NCI-H1436 treated with DMSO at 0.1 percent for 48 hours (cell line): ENCODE data around the gene CELF4.

Experiments used
- DNase-seq: peaks from one replicate; lab custom pipeline; 2025; lab: John Stamatoyannopoulos, UW

CELF4 gene

DNA sequence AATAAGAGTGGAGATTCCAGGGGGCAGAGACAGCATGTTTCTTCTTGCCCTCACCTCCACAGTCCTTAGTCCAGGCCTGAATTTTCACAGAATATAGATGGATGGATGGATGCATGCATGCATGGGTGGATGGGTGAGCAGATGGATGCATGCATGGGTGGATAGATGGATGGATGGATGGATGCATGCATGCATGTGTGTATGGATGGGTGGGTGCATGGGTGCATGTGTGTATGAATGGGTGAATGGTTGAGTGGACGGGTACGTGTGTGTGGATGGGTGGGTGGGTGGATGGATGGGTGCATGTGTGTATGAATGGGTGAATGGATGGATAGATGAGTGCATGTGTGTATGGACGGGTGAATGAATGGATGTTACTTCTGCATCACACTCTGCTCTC lies 153.3 kb downstream of the CELF4 start:
- DNase-seq: no peak

GRCh38 chr18:37409878-37410277 lies 155.7 kb downstream of the CELF4 start:
- DNase-seq: no peak

DNA sequence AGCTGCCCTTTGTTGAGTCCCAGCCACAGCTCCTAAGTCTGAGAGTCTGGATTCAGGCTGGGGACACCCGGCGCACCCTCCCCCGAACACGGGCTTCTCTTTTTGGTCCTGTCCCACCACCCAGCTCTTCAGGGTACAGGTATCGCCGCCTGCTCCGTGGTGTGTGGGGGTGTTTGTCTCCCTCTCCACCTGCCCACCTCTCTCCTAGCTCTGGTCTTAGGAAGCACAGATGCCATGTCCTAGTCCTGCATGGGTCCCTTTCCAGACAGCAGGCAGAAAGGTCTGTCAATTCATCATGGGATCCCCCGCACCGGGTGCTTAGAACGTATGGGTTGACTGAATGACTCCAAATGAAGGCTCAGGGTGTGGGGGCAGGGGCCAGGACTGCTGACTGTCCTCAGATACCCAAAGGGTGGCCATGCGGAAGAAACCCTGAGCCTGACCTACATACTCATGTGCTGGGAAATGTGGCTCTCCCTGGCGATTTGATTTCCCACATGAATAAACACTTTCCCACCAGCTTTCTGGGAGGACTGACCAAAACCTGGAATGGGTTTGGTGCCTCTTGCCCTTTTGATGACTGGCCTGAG lies 156.8 kb downstream of the CELF4 start:
- DNase-seq: no peak

GRCh38 chr18:37407571-37407970 lies 158.0 kb downstream of the CELF4 start:
- DNase-seq: no peak

DNA sequence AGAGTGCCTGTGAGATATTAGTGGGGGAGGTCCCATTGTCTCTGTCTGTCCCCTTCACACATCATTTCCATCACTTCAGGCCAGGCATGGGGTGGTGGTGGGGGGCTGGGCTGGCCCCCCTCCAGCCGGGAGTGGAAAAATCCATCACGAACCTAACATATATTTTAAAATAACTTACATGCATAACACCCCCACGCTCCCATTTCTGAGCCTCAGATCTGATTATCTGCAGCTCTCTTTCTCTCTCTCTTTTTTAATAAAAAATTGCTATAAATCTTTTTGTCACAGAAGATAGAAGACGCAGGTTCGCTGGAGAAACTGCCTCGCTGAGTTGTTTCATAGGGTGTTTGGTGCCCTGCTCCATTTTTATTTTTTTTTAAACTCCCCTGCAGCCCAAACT lies 159.8 kb downstream of the CELF4 start:
- no peak for DNase-seq

DNA sequence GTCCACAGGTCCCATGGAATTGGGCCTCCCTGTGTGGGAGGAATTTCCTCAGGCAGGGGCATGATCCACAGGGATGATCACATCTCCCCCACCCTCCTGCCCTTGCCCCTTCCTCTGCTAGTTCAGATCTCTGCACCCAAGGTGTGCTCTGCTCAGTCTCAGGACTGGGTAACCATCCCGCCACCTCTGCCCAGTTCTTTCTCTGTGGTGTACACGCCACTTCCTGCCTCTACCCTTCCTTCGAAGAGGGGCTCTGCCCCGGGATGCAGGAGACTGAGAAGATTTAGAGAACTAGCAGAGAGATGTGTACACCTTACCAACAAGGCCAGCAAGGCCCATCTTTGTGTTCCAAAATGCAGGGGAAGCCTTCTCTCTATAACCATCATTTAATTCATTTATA lies 160.4 kb downstream of the CELF4 start:
- DNase-seq: no peak

DNA sequence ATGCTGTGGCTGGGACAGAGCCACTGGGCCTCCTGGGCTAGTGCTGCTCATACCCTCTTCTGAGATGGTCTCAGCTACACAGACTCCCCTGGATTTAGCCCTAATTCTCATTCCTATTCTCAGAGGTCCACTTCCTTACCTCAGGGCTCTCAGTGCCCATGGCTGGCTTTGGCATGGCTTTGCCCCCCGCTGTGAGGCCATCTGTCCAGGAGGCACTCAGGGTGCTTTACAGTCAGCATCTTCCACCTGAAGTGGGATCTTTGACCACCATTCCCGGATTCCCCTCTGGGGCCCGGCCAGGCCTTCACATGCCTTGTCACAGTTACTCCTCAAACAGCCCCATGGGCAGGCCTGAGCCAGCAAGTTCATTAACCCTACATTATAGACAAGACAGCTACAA lies 161.8 kb downstream of the CELF4 start:
- no peak for DNase-seq

DNA sequence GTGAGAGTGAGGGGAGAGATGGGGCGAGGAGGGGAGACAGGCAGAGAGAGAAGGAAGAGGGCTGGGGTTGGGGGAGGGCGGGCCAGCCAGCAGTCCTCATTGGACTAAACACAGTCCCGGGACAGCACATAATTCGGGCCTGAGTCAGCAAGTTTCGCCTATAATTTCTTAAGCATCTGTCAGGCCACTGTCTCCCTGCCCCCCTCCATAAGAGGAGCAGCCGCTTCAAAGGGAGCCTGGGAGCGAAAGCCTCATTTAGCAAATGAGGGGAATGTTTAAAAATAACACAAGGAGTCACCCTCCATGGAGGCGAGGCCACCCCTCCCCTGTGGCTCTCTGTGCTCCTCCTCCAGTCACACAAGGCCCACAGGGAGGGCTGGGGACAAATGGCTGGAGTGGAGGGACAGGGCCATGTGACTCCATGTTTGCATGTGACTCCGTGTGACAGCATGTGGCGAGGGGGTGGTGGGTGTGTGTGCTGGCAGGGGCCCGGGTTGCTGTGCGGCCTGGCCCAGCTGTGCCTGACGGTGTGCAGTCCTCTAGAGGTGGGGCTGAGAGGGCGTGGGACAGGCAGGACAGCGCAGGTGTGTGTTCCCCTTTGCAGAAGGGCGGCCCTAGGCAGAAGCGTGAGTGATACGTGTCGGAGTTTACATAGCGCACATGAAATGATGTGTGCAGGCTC lies 162.4 kb downstream of the CELF4 start:
- DNase-seq: no peak

- no peak for DNase-seq
These were observed 162.9 kb downstream of the CELF4 start for GRCh38 chr18:37402735-37403099.

- DNase-seq: no peak
These were observed 164.8 kb downstream of the CELF4 start for GRCh38 chr18:37400802-37401201.

GRCh38 chr18:37398248-37398920 lies 167.2 kb downstream of the CELF4 start:
- no peak for DNase-seq

DNA sequence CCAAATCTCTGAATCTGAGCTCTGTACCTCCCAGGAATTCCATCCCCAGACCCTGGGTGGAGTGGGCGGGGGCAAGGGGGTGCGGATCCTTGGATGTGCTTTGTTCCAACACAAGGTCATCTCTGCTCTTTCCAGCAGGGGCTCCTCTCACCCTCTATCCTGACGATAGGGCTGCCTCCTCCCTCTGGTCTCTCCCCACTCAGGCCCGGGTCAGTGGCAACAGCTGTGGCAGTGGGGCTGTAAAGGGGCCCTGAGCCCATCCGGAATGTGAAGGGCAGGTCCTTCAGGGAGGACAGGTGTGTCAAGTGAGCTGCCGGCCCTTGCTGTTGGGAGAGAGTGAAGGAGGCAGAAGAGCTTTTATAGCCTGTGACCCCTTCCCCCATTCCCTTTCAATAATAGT lies 167.8 kb downstream of the CELF4 start:
- no peak for DNase-seq

DNA sequence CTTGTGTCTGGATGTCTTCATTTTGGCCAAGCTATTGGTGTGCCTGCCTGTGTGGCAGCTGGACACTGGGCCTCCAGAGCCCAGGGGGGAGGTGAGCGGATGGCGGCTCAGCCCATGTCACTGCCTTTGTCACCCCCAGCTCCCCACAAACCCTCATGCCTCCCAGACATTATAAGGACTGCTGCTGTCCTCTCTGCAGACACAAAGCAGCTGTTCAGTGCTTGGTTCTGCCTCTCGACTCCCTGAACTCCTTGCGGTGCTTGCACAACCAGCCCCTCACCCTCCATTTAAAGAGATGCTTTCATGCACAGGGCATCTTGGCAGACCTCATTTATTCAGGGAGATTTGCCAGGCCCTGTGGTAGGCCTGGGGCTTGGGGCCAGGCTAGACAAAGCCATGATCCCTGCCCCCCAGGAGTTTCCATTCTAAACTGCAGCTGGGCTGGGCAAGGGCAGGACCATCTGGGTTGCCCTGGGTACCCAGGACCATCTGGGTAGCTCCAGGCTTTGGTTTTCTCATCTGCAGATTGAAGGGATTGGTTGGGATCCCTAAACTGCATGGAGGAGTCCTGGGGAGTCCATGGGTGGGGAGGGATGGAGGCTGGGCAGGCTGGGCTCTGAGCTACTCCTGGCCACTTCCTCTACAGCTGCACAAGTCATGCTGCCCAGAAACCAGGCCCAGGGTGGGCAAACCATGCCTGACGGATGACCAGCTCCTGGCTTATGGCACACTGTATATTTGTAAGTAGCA lies 168.5 kb downstream of the CELF4 start:
- no peak for DNase-seq

GRCh38 chr18:37395631-37396030 lies 170.0 kb downstream of the CELF4 start:
- DNase-seq: no peak

- no peak for DNase-seq
These were observed 170.5 kb downstream of the CELF4 start for GRCh38 chr18:37395138-37395537.

DNA sequence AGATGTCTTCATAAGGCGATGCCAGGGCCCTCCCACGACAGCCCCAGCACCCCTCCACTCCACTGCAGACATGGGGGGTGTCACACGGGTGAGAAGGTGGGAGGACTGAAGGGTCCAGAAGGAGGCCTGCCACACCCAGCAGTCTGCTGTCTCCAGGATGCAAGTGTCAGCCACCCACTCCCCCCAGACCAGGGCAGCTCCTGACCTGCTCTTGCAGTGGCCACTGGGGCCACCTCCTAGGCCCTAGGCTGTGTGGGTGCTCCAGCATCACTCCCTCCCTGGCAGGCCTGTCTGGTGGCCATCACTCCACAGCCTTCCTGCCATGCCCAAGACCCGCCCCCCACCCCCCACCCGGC lies 171.0 kb downstream of the CELF4 start:
- DNase-seq: no peak

GRCh38 chr18:37393945-37394609 lies 171.5 kb downstream of the CELF4 start:
- DNase-seq: peak; percentile 25

DNA sequence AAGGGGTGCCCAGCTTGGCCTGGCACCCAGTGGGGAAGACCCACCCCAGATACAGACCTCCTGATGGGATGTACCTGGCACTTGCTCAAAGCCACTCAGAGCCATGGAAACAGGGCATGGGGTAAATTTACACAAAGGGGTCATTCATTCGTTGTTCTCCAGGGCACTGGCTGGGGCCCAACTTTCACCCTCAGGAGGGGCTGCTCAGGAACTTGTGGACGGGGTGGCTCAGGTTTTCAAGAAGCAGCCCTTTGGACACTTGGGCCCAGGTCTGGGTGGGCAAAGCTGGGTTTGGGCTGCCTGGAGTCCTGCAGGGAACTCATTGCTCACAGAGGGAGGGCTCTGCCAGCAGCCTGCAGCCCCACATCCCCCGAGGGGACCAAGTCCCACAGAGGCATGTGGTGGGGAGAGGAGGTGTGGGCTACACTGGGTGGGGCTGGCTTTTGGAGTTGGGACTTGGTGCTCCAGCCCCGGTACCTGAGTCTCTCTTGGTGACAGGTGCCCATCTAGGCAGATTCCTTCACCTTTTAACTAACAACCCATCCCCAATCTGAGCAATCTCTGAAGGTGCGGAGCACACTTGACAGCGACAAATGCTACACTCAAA lies 172.3 kb downstream of the CELF4 start:
- no peak for DNase-seq

DNA sequence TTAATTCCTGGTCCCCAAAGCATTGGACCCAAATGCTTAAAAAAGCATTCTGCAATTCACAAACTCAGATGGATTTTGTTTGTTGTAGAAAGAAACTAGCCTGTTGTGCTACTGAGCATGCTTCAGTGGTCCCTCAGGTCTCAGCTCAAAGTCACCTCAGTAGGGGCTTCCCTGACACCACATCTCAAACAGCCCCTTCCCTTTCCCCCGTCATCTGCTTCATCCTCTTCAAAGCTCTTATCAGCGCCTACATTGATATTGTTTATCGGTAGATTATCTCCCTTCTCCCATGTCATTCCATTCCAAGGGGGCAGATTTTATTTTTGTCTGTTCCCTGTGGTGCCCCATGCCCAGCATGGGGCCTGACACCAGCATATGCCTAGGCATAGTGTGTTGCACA lies 172.9 kb downstream of the CELF4 start:
- DNase-seq: no peak

DNA sequence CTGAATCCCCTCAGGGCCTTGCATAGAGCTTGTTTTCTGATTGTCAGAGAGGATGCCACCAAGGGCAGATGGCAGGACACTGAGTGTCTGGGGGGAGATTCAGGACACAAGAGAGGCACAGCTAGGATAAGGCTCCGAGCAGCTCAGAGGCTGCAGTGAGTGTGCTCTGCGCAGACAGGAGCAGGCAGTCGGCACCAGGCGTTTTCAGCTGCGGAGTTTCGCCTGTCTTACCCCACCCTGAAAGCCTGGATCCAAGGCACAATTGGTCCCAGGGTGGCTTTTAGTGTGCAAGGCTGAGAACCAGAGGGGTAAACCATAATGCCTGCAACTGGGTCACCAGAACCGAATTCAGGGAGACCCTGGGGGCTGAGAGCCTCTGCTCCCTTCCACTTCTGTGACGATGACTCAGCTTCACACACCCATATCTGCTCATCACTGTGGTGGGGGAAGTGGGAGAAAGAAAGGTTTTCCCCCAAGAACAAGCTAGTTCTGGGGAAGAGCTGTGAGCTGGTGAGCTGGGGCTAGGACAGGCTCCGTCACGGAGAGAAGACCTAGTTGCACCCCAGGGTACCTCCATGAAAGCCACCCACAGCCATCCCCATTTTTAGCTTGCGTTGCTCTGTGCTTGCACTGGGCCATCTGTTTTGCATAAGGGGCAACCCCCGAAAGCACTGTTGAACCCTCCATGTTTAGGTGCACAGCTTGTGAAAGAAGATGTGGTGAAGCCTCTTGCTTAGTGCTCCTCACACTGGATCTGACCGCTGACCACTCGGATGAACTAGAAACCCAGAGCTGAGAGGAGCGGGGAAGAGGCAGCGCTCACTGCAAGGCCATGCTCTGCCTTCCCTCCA lies 173.7 kb downstream of the CELF4 start:
- no peak for DNase-seq

GRCh38 chr18:37391156-37391555 lies 174.4 kb downstream of the CELF4 start:
- DNase-seq: no peak
